GM12878 (cell line): ENCODE measurements around the gene HHIPL1.

Source experiments
- CREB1 ChIP-seq: IDR thresholded peaks from 2 replicates; pipeline ENCODE4 v1.6.1; 2012; ENCODE audit warnings: low read depth, mild to moderate bottlenecking, inconsistent platforms
- CTCF ChIP-seq, 3 experiments: IDR thresholded peaks in 2 of 3; conservative IDR thresholded peaks in 1 of 3; 2 replicates each; pipeline ENCODE4 v1.5.1; 2011; ENCODE audit warnings: low read depth in 3 of 3, low read length in 3 of 3, mild to moderate bottlenecking in 3 of 3, control low read depth in 2 of 3, moderate library complexity in 2 of 3, inconsistent platforms in 1 of 3, mixed read lengths in 1 of 3; ENCODE audit not compliant: control insufficient read depth in 2 of 3, insufficient read depth in 1 of 3; ENCODE audit errors: extremely low read depth in 1 of 3
- E2F8 ChIP-seq: fragments of 450-650 bp; IDR thresholded peaks from 2 replicates; pipeline ENCODE4 v1.6.1; 2018; ENCODE audit warnings: mild to moderate bottlenecking, low read depth, moderate library complexity; ENCODE audit not compliant: partially characterized antibody
- MYC ChIP-seq: IDR thresholded peaks from 2 replicates; pipeline ENCODE4 v1.6.1; 2011; ENCODE audit warnings: mild to moderate bottlenecking, low read length, moderate library complexity, inconsistent platforms; ENCODE audit not compliant: insufficient read depth, insufficient replicate concordance, insufficient read length, severe bottlenecking
- POLR2AphosphoS5 ChIP-seq: IDR thresholded peaks from 2 replicates; pipeline ENCODE4 v1.6.1; 2011; ENCODE audit warnings: mild to moderate bottlenecking, low read length, inconsistent platforms
- REST ChIP-seq: IDR thresholded peaks from 2 replicates; pipeline ENCODE4 v1.6.1; 2012; ENCODE audit warnings: mild to moderate bottlenecking, low read depth, low read length
- USF2 ChIP-seq: IDR thresholded peaks from 2 replicates; pipeline ENCODE4 v1.6.1; 2011; ENCODE audit warnings: low read depth, low read length, improper control_type of control experiment, borderline replicate concordance
- ZBTB4 ChIP-seq: fragments of 450-650 bp; formaldehyde crosslinking; IDR thresholded peaks from 2 replicates; pipeline ENCODE4 v1.4.0; 2022; ENCODE audit warnings: mild to moderate bottlenecking, moderate library complexity

- TF ChIP-seq ZBTB4 (CRISPR knock-in tag) (no peak), CTCF (IDR thresholded peaks at IDR 0.05 in 2 of 3, conservative IDR thresholded peaks at IDR 0.05 in 1 of 3; ENCODE audit: control insufficient read depth in 2 of 3, extremely low read depth in 1 of 3, insufficient read depth in 1 of 3, low read depth in 3 of 3, low read length in 3 of 3) (no peak), USF2 (no peak), REST (no peak), POLR2AphosphoS5 (no peak), MYC (no peak), CREB1 (no peak), E2F8 (no peak)
Observed at GRCh38 chr14:99678198-99678597, 33.3 kb downstream of the HHIPL1 start.
